H1 (cell line): Measurements from ENCODE around the gene OTUD5. TPM values are rescaled to one million over a fixed set of nuclear protein-coding genes. Genes with fewer than 3 reads are reported as not detected.

Experiments
- CTCF ChIA-PET: fragments of 300-600 bp; sonication (Branson Sonifier 250); formaldehyde crosslinking; loops from one replicate; lab custom pipeline; 2021; ENCODE audit not compliant: partially characterized antibody; lab: Charles Lee
- POLR2A ChIA-PET: fragments of 300-600 bp; sonication (Branson Sonifier 250); formaldehyde crosslinking; loops from one replicate; lab custom pipeline; 2021; ENCODE audit warnings: inconsistent platforms; ENCODE audit not compliant: partially characterized antibody; lab: Charles Lee
- DNase-seq, 2 experiments: peaks; one replicate each; pipeline versions ENCODE4 v3.0.0 to v3.0.0-alpha.2; 2010 to 2022; ENCODE audit warnings: low spot score in 2 of 2, low read depth in 1 of 2, mixed read lengths in 1 of 2
- FAIRE-seq: peaks from 2 replicates; lab custom pipeline; 2011; peaks lifted over from hg19 to GRCh38; lab: Jason Lieb, UNC
- H2AFZ ChIP-seq: 2 replicates; pipeline ENCODE4 v1.8.1; 2012; ENCODE audit warnings: low read length, inconsistent platforms
- H2AK5ac ChIP-seq: 2 replicates; pipeline ENCODE4 v1.6.1; 2013; ENCODE audit warnings: low read depth, low read length
- H2BK120ac ChIP-seq: replicated peaks from 2 replicates; pipeline ENCODE3; 2013; ENCODE audit warnings: low read depth, low read length, inconsistent platforms
- H2BK12ac ChIP-seq: 2 replicates; pipeline ENCODE4 v1.6.1; 2013; ENCODE audit warnings: low read depth, low read length
- H2BK15ac ChIP-seq: 2 replicates; pipeline ENCODE4 v1.6.1; 2013; ENCODE audit warnings: low read length
- H2BK20ac ChIP-seq: 2 replicates; pipeline ENCODE4 v1.6.1; 2013; ENCODE audit warnings: low read length
- H2BK5ac ChIP-seq: 2 replicates; pipeline ENCODE4 v1.6.1; 2013; ENCODE audit warnings: low read depth, low read length
- H3K14ac ChIP-seq: 2 replicates; pipeline ENCODE4 v1.6.1; 2013; ENCODE audit warnings: inconsistent platforms; ENCODE audit not compliant: insufficient read length
- H3K18ac ChIP-seq: 2 replicates; pipeline ENCODE4 v1.6.1; 2013; ENCODE audit warnings: low read length; ENCODE audit errors: extremely low read depth
- H3K23ac ChIP-seq: 2 replicates; pipeline ENCODE4 v1.6.1; 2013; ENCODE audit warnings: inconsistent platforms; ENCODE audit not compliant: insufficient read length
- H3K23me2 ChIP-seq: 2 replicates; pipeline ENCODE4 v1.6.1; 2013; ENCODE audit warnings: low read depth, low read length
- H3K27ac ChIP-seq: 2 replicates; pipeline ENCODE4 v1.6.1; 2011; ENCODE audit warnings: low read depth, low read length, inconsistent platforms
- H3K27me3 ChIP-seq, 4 experiments: replicated peaks in 1 of 4; 1 replicate in 1 of 4; 2 replicates in 3 of 4; pipeline versions ENCODE4 v1.6.1 to v1.8.1; 2011 to 2013; ENCODE audit warnings: low read length in 3 of 4, mild to moderate bottlenecking in 3 of 4, inconsistent platforms in 2 of 4, mixed read lengths in 2 of 4, moderate library complexity in 1 of 4; ENCODE audit not compliant: control insufficient read depth in 3 of 4, insufficient read depth in 3 of 4; ENCODE audit errors: extremely low read depth in 1 of 4
- H3K36me3 ChIP-seq, 4 experiments: 2 replicates each; pipeline versions ENCODE4 v1.6.1 to v1.8.1; 2011 to 2013; ENCODE audit warnings: mild to moderate bottlenecking in 4 of 4, low read length in 3 of 4, moderate library complexity in 2 of 4, control low read depth in 1 of 4, inconsistent platforms in 1 of 4; ENCODE audit not compliant: insufficient read depth in 4 of 4, control insufficient read depth in 2 of 4
- H3K4ac ChIP-seq: replicated peaks from 2 replicates; pipeline ENCODE3; 2013; ENCODE audit warnings: low read length, low read depth, mixed read lengths, inconsistent platforms; ENCODE audit not compliant: insufficient read length
- H3K4me1 ChIP-seq, 4 experiments: replicated peaks in 1 of 4; 1 replicate in 1 of 4; 2 replicates in 3 of 4; pipeline versions ENCODE4 v1.6.1 to v1.8.1; 2011 to 2013; ENCODE audit warnings: low read length in 3 of 4, inconsistent platforms in 2 of 4, mixed read lengths in 1 of 4; ENCODE audit not compliant: insufficient read depth in 4 of 4, control insufficient read depth in 3 of 4
- H3K4me2 ChIP-seq, 2 experiments: 2 replicates each; pipeline versions ENCODE4 v1.6.1 to v1.8.1; 2011 to 2013; ENCODE audit warnings: low read depth in 2 of 2, low read length in 2 of 2, control low read depth in 1 of 2, inconsistent platforms in 1 of 2, mild to moderate bottlenecking in 1 of 2; ENCODE audit not compliant: insufficient read depth in 1 of 2
- H3K4me3 ChIP-seq, 4 experiments: fragments of 200-600, 300-600 bp in 1 of 4; sonication (generic), shearing (Covaris generic), sonication (Bioruptor Twin) in 1 of 4; 2 replicates each; pipeline versions ENCODE4 v1.5.1 to v1.8.1; 2011 to 2016; ENCODE audit warnings: low read length in 4 of 4, low read depth in 3 of 4, control low read depth in 2 of 4, inconsistent platforms in 2 of 4, mild to moderate bottlenecking in 2 of 4, mixed read lengths in 1 of 4, moderate library complexity in 1 of 4; ENCODE audit not compliant: insufficient read depth in 2 of 4; ENCODE audit errors: extremely low read depth in 1 of 4
- H3K56ac ChIP-seq: replicated peaks from 2 replicates; pipeline ENCODE3; 2013; ENCODE audit warnings: low read depth, mild to moderate bottlenecking, mixed read lengths, low read length, inconsistent platforms; ENCODE audit not compliant: insufficient read length
- H3K79me1 ChIP-seq: 2 replicates; pipeline ENCODE4 v1.6.1; 2013; ENCODE audit warnings: low read depth, low read length, control low read depth
- H3K79me2 ChIP-seq, 2 experiments: 2 replicates each; pipeline versions ENCODE4 v1.6.1 to v1.8.1; 2012 to 2013; ENCODE audit warnings: low read length in 2 of 2, mild to moderate bottlenecking in 2 of 2, inconsistent platforms in 1 of 2; ENCODE audit not compliant: insufficient read depth in 2 of 2, control insufficient read depth in 1 of 2
- H3K9ac ChIP-seq, 4 experiments: replicated peaks in 1 of 4; 1 replicate in 1 of 4; 2 replicates in 3 of 4; pipeline versions ENCODE4 v1.6.1 to v1.8.1; 2011 to 2013; ENCODE audit warnings: low read depth in 3 of 4, low read length in 3 of 4, control low read depth in 2 of 4, mild to moderate bottlenecking in 2 of 4, moderate library complexity in 2 of 4, inconsistent platforms in 1 of 4; ENCODE audit errors: extremely low read depth in 1 of 4
- H3K9me3 ChIP-seq, 2 experiments: 2 replicates each; pipeline versions ENCODE4 v1.6.1 to v1.8.1; 2012 to 2013; ENCODE audit warnings: mild to moderate bottlenecking in 2 of 2, moderate library complexity in 2 of 2, control low read depth in 1 of 2, inconsistent platforms in 1 of 2, low read depth in 1 of 2, low read length in 1 of 2, mixed read lengths in 1 of 2; ENCODE audit not compliant: insufficient read depth in 2 of 2
- H4K20me1 ChIP-seq, 2 experiments: replicated peaks in 1 of 2; 2 replicates each; pipeline versions ENCODE3 to v1.8.1; 2011 to 2013; ENCODE audit warnings: inconsistent platforms in 2 of 2, low read length in 2 of 2, mild to moderate bottlenecking in 1 of 2; ENCODE audit not compliant: insufficient read depth in 2 of 2, control insufficient read depth in 1 of 2
- H4K5ac ChIP-seq: 2 replicates; pipeline ENCODE4 v1.6.1; 2013; ENCODE audit warnings: low read length, low read depth, mixed read lengths, inconsistent platforms; ENCODE audit not compliant: insufficient read length
- H4K8ac ChIP-seq: 2 replicates; pipeline ENCODE4 v1.8.0; 2013; ENCODE audit warnings: mild to moderate bottlenecking, moderate library complexity, low read length, inconsistent platforms; ENCODE audit not compliant: insufficient read depth; ENCODE audit errors: extremely low read depth
- H4K91ac ChIP-seq: replicated peaks from 2 replicates; pipeline ENCODE3; 2013; ENCODE audit warnings: low read length, mixed read lengths, inconsistent platforms; ENCODE audit not compliant: insufficient read length
- CTCF ChIP-seq, 3 experiments: IDR thresholded peaks; 1 replicate in 2 of 3; 2 replicates in 1 of 3; pipeline versions ENCODE4 v1.5.1 to v1.6.1; 2011; ENCODE audit warnings: low read length in 3 of 3, mild to moderate bottlenecking in 3 of 3, inconsistent platforms in 2 of 3, low read depth in 1 of 3, moderate library complexity in 1 of 3; ENCODE audit not compliant: insufficient read depth in 1 of 3; ENCODE audit errors: control extremely low read depth in 1 of 3
- MAFK ChIP-seq: IDR thresholded peaks from 2 replicates; pipeline ENCODE4 v1.6.1; 2012; ENCODE audit warnings: low read depth, mild to moderate bottlenecking, improper control_type of control experiment, low read length
- SIRT6 ChIP-seq: IDR thresholded peaks from one replicate; pipeline ENCODE4 v1.7.1; 2012; ENCODE audit warnings: low read length, inconsistent platforms
- SRF ChIP-seq: IDR thresholded peaks from 2 replicates; pipeline ENCODE4 v1.6.1; 2011; ENCODE audit warnings: mild to moderate bottlenecking, low read depth, low read length, moderate library complexity
- TCF12 ChIP-seq: IDR thresholded peaks from 2 replicates; pipeline ENCODE4 v1.6.1; 2011; ENCODE audit warnings: low read depth, mild to moderate bottlenecking, low read length
- WGBS, 2 experiments: shearing (Covaris generic) in 1 of 2; methylation state at CpG; one replicate each; pipeline versions ENCODE4 v1.1.6 to v1.1.7; 2013 to 2015; ENCODE audit warnings: low lambda C conversion rate in 2 of 2, mixed read lengths in 2 of 2, inconsistent platforms in 1 of 2, low coverage in 1 of 2, missing lambda C conversion rate in 1 of 2; ENCODE audit not compliant: insufficient replicate concordance in 2 of 2, insufficient coverage in 1 of 2, insufficient read length in 1 of 2; ENCODE audit errors: extremely low coverage in 1 of 2, missing lambda C conversion rate in 1 of 2; 5-methylcytosine and 5-hydroxymethylcytosine counted together
- polyA plus RNA-seq, 7 experiments: library from polyadenylated mRNA; depleted of rRNA in 3 of 7; stranded (reverse) in 5 of 7; unstranded in 2 of 7; fragments of >200 nt in 5 of 7; fragments of 200-250 nt in 2 of 7; gene quantifications; 1 replicate in 5 of 7; 2 replicates in 1 of 7; 4 replicates in 1 of 7; pipeline versions ENCODE4 v1.2.1 to v1.2.3, GENCODE V29; 2011 to 2013; ENCODE audit warnings: missing spikeins in 2 of 7, mixed read lengths in 2 of 7
- total RNA-seq: library from RNA; stranded (reverse); fragmentation: NEBNext Ultra II Directional; extraction: Animal tissue kit (Norgen Biotek cat#: 25700); gene quantifications from 2 replicates; pipeline ENCODE4 v1.2.1, GENCODE V29; 2021

OTUD5 gene
- total and polyA plus RNA-seq, 2 of the 8 experiments (the other 6 are each of a cell fraction or from before 2014, with no cell fraction given) = 46.3 to 53.5 TPM

- Histone ChIP-seq H4K91ac (no peak overlapping the region), H3K79me1 (no peaks in the 10 kb centered on the region), H3K23me2 (no peaks in the 10 kb centered on the region), H2BK5ac (no peak overlapping the region), H3K9me3 (no peaks in the 10 kb centered on the region), H3K27me3 (no peaks in the 10 kb centered on the region), H2BK120ac (no peak overlapping the region), H4K20me1 (no peaks in the 10 kb centered on the region), H3K9ac (no peak overlapping the region), H3K4me3 (no peak overlapping the region), H4K5ac (no peak overlapping the region), H3K36me3 (peaks cover 0 to 4% (median 0%) of the 10 kb centered on the region in 4 experiments; a peak in 4 of 8 replicates), H3K14ac (no peak overlapping the region), H2BK20ac (no peak overlapping the region), H3K27ac (no peak overlapping the region), H3K4me1 (no peaks in the 10 kb centered on the region; a peak in 1 of 7 replicates), H2BK15ac (no peak overlapping the region), H3K18ac (no peak overlapping the region), H3K56ac (no peak overlapping the region), H2AK5ac (no peak overlapping the region), H3K4ac (no peak overlapping the region), H3K23ac (no peak overlapping the region), H2BK12ac (no peak overlapping the region), H2AFZ (no peak overlapping the region), H3K79me2 (no peaks in the 10 kb centered on the region; a peak in 1 of 4 replicates), H4K8ac (no peak overlapping the region), H3K4me2 (no peak overlapping the region)
- no peak for TF ChIP-seq SRF
- TF ChIP-seq CTCF (IDR thresholded peaks at IDR 0.05; ENCODE audit: control extremely low read depth in 1 of 3, insufficient read depth in 1 of 3, low read depth in 1 of 3, low read length in 3 of 3) = no peak
- TF ChIP-seq SIRT6 = no peak
- TF ChIP-seq TCF12 = no peak
- TF ChIP-seq MAFK = no peak
- ChIA-PET POLR2A (interaction anchor here (0.8 to 2.1 kb wide), 2 partner anchors 9 to 28 kb away, joined by 3 to 4 read pairs; no protein-coding TSS in a partner anchor), CTCF (interaction anchor here (0.6 to 1.3 kb wide), 2 partner anchors 51 to 217 kb away, joined by 3 read pairs; no protein-coding TSS in a partner anchor)
- no peak for DNase-seq
- 93% methylated on average over 13 of the region's 14 CpGs; no CpG with 5 or more reads in 1 of the 2 experiments for WGBS, 2 experiments
- no peak for FAIRE-seq
Measured at GRCh38 chrX:48965959-48966358, 8.6 kb upstream of the OTUD5 start.
